Duodenal mucosa (tissue), 2 donors: ENCODE measurements around the gene USP22.

Experiments
- H3K27ac ChIP-seq: one replicate; pipeline ENCODE4 v1.7.0; 2013; ENCODE audit warnings: low read depth, low read length
- H3K27me3 ChIP-seq, 2 donors: one replicate each; pipeline ENCODE4 v1.7.0; 2013; ENCODE audit warnings: low read length in 2 of 2, control low read depth in 1 of 2; ENCODE audit not compliant: insufficient read depth in 2 of 2, control insufficient read depth in 1 of 2
- H3K36me3 ChIP-seq, 2 donors: one replicate each; pipeline ENCODE4 v1.7.0; 2013; ENCODE audit warnings: low read length in 2 of 2, control low read depth in 1 of 2; ENCODE audit not compliant: insufficient read depth in 2 of 2, control insufficient read depth in 1 of 2
- H3K4me1 ChIP-seq, 2 donors: one replicate each; pipeline ENCODE4 v1.7.0; 2013; ENCODE audit warnings: low read length in 2 of 2, control low read depth in 1 of 2; ENCODE audit not compliant: insufficient read depth in 2 of 2, control insufficient read depth in 1 of 2
- H3K4me3 ChIP-seq, 2 donors: one replicate each; pipeline ENCODE4 v1.7.0; 2013; ENCODE audit warnings: low read length in 2 of 2, low read depth in 1 of 2
- H3K9ac ChIP-seq, 2 donors: one replicate each; pipeline ENCODE4 v1.7.0; 2013; ENCODE audit warnings: low read length in 2 of 2, low read depth in 1 of 2
- H3K9me3 ChIP-seq, 2 donors: one replicate each; pipeline ENCODE4 v1.7.0; 2013; ENCODE audit warnings: low read length in 2 of 2, control low read depth in 1 of 2; ENCODE audit not compliant: control insufficient read depth in 1 of 2

USP22 gene

DNA sequence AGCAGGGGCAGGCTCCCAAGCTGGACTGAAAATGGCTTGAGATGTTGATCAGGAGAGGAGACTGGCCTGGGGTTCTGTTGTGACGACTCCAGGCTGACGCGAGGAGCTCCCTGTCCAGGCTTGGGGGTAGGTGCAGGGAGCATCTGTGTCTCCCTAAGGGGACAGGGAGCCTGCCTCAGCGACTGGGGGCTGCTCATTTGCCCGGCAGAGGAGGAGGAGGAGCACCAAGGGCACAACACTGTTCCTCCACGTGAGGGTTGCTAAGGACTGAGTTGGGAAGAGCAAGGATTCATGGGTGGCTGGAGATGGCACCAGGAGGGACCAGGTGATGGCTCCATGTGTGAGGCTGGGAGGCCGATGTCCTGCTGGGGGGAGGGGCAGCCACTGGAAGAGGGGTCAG is 53.3 kb downstream of the USP22 start:
- no peaks in the 10 kb centered on the region for H3K27me3 ChIP-seq
- no peaks in the 10 kb centered on the region for H3K4me1 ChIP-seq
- no peaks in the 10 kb centered on the region for H3K9me3 ChIP-seq
- H3K9ac ChIP-seq: no peak overlapping the region
- no peak overlapping the region for H3K4me3 ChIP-seq
- H3K36me3 ChIP-seq: no peaks in the 10 kb centered on the region
- no peak overlapping the region for H3K27ac ChIP-seq

DNA sequence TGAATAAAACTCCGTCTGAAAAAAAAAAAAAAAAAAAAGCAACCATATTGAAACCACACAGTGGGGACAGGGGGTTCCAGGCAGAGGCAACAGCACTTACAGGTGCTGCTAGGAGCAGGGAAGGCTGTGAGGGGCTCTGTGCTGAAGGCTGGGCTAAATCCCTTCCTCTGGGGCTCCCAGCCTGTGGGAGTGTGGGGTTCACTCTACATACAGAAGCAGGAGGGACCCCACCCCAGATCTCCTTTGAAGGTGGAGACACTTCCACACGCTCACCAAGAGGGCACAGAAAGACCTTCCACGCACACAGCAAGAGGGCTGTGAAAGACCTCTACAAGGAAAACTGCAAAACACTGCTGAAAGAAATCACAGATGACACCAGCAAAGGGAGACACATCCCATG is 53.9 kb downstream of the USP22 start:
- Histone ChIP-seq H3K27ac (no peak overlapping the region), H3K27me3 (no peaks in the 10 kb centered on the region), H3K4me1 (no peaks in the 10 kb centered on the region), H3K9ac (no peak overlapping the region), H3K4me3 (no peak overlapping the region), H3K9me3 (no peaks in the 10 kb centered on the region), H3K36me3 (no peaks in the 10 kb centered on the region)

- Histone ChIP-seq H3K9me3 (no peaks in the 10 kb centered on the region), H3K4me3 (no peak overlapping the region), H3K27ac (no peak overlapping the region), H3K9ac (no peak overlapping the region), H3K27me3 (no peaks in the 10 kb centered on the region), H3K36me3 (no peaks in the 10 kb centered on the region), H3K4me1 (no peaks in the 10 kb centered on the region)
These were observed 54.7 kb downstream of the USP22 start for GRCh38 chr17:20988001-20988636.

GRCh38 chr17:20987511-20987910 is 55.3 kb downstream of the USP22 start:
- Histone ChIP-seq H3K4me3 (no peak overlapping the region), H3K9me3 (no peaks in the 10 kb centered on the region), H3K27me3 (no peaks in the 10 kb centered on the region), H3K9ac (no peak overlapping the region), H3K36me3 (no peaks in the 10 kb centered on the region), H3K27ac (no peak overlapping the region), H3K4me1 (no peaks in the 10 kb centered on the region)

DNA sequence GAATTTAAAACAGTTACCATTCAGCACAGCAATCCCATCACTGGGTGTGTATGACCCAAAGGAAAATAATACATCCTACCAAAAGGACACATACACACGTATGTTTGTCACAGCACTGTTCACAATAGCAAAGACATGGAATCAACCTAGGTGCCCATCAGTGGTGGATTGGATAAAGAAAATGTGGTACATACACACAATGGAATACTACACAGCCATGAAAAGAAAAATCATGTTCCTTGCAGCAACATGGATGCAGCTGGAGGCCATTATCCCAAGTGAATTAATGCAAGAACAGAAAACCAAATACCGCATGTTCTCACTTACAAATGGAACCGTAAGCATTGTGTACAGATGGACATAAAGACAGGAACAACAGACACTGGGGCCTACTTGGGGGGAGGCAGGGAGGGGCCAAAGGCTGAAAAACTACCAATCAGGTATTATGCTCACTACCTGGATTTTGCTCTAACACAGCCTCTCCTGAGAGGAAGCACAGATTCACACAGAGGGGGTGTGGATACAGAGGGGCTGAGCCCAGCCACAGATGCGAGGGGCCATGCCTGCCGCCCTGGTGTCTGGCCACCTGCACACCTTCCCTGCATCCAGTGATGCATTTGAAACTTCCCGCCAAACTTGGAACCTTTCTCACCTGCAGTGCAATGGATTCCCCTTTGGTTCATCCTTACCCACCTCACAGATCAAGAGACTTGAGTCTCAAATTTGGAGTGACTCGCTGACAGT is 55.9 kb downstream of the USP22 start:
- H3K9me3 ChIP-seq: no peaks in the 10 kb centered on the region
- no peaks in the 10 kb centered on the region for H3K4me1 ChIP-seq
- no peak overlapping the region for H3K9ac ChIP-seq
- no peaks in the 10 kb centered on the region for H3K36me3 ChIP-seq
- H3K27ac ChIP-seq: no peak overlapping the region
- no peaks in the 10 kb centered on the region for H3K27me3 ChIP-seq
- no peak overlapping the region for H3K4me3 ChIP-seq

DNA sequence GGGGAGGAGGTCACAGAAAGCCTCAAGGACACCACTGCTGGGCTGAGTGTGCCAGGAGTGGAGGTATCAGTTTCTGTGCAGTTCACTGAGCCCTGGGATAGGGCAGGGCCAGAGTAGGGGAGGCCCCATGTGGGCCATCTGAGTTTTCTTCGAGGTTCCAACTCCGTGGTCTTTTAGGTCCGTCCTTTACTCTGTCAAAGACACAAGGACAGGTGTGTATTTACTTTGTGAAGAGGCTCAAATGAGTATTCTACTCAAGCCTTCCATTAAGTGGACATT is 59.5 kb downstream of the USP22 start:
- no peaks in the 10 kb centered on the region for H3K9me3 ChIP-seq
- no peak overlapping the region for H3K9ac ChIP-seq
- H3K36me3 ChIP-seq: no peaks in the 10 kb centered on the region
- H3K27ac ChIP-seq: no peak overlapping the region
- no peaks in the 10 kb centered on the region for H3K4me1 ChIP-seq
- no peaks in the 10 kb centered on the region for H3K27me3 ChIP-seq
- H3K4me3 ChIP-seq: no peak overlapping the region

DNA sequence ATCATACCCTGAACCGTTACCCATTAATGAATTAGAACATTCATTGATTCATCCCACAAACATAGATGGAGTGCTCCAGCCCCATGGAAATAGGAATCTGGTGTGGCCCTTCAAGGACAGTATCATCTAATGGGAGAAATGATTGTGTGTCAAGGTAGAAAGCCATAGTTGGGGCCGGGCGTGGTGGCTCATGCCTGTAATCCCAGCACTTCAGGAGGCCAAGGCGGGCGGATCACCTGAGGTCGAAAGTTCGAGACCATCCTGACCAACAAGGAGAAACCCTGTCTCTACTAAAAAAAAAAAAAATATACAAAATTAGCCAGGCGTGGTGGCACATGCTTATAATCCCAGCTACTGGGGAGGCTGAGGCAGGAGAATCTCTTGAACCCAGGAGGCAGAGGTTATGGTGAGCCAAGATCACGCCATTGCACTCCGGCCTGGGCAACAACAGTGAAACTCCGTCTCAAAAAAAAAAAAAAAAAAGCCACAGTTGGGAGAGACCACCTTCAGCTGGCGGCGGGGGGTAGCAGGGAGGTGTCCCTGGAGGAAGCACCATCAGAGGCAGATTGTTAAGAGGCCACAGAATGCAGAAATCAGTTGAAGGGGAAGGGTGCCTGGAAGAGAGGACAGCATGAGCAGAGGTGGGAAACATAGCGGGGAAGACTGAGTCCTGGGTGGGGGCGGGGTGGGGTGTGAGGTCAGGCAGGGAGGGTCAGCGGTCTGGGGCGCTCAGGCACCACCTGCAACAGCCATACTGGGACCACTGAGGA is 60.0 kb downstream of the USP22 start:
- Histone ChIP-seq H3K9ac (no peak overlapping the region), H3K9me3 (no peaks in the 10 kb centered on the region), H3K4me1 (no peaks in the 10 kb centered on the region), H3K36me3 (no peaks in the 10 kb centered on the region), H3K27ac (no peak overlapping the region), H3K27me3 (no peaks in the 10 kb centered on the region), H3K4me3 (no peak overlapping the region)

- Histone ChIP-seq H3K4me3 (no peak overlapping the region), H3K27ac (no peak overlapping the region), H3K4me1 (no peaks in the 10 kb centered on the region), H3K9me3 (no peaks in the 10 kb centered on the region), H3K27me3 (no peaks in the 10 kb centered on the region), H3K36me3 (no peaks in the 10 kb centered on the region), H3K9ac (no peak overlapping the region)
These were observed 61.5 kb downstream of the USP22 start for GRCh38 chr17:20981046-20981920.

DNA sequence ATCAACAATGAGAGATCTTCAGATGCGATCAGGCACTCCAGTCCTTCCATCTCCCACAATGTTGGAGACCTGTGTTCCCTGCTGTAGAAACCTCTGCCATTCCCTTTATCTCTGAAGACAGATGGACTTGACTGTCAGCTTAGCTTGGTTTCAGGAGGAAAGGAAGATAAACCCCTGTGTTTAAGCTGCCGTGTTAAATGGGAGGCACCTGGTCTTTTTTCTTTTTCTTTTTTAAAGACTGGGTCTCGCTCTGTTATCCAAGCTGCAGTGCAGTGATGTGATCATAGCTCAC is 63.1 kb downstream of the USP22 start:
- Histone ChIP-seq H3K9ac (no peak overlapping the region), H3K36me3 (no peaks in the 10 kb centered on the region), H3K4me3 (no peak overlapping the region), H3K27ac (no peak overlapping the region), H3K4me1 (no peaks in the 10 kb centered on the region), H3K27me3 (peaks cover 0 to 2% of the 10 kb centered on the region in 2 donors), H3K9me3 (no peaks in the 10 kb centered on the region)
